GM18873 (cell line): Measurements from ENCODE around the gene ING2.
"Not testable (repeated sequence)": the region's sequence is repeated elsewhere in the genome, so short reads cannot be mapped to it uniquely, and the experiment has no call there.

Source experiments
- ATAC-seq: cut with Tn5 transposase; IDR thresholded peaks from one replicate; pipeline ENCODE4 v1.9.1; 2021; ENCODE audit warnings: mild to moderate bottlenecking, moderate library complexity, moderate number of reproducible peaks; ENCODE audit not compliant: unreplicated experiment, low FRiP score

Gene ING2

DNA sequence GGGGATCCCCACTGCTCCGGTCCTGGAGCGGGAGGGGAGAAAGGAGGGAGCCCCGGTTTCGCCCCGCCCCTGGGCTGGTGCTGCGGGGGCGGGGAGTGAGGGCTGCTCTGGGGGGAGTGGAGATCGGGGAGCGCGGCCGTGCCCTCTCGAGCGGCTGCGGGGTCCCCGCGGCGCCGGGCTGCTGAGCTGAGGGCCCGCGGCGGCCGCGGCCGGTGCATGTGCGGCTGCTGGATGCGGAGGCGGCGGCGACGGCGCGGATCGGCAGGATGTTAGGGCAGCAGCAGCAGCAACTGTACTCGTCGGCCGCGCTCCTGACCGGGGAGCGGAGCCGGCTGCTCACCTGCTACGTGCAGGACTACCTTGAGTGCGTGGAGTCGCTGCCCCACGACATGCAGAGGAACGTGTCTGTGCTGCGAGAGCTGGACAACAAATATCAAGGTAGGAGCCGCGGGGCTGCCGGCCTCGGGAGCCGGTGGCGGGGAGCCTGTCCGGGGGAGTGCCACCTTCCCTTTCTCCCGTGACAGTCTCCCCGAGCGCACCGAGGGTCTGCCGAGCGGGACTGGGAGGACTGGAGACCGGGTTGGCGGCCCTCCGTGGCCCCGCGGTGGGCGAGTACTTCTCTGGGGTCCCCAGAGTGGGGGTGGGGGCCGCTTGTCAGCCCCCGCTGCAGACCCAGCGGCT is at the start of gene ING2:
TSS of gene ING2 (plus strand) at position 129 of the 681 bp plus-strand sequence. CDS start at position 267, 138 bp downstream.
- ATAC-seq, result peak; percentile 34

DNA sequence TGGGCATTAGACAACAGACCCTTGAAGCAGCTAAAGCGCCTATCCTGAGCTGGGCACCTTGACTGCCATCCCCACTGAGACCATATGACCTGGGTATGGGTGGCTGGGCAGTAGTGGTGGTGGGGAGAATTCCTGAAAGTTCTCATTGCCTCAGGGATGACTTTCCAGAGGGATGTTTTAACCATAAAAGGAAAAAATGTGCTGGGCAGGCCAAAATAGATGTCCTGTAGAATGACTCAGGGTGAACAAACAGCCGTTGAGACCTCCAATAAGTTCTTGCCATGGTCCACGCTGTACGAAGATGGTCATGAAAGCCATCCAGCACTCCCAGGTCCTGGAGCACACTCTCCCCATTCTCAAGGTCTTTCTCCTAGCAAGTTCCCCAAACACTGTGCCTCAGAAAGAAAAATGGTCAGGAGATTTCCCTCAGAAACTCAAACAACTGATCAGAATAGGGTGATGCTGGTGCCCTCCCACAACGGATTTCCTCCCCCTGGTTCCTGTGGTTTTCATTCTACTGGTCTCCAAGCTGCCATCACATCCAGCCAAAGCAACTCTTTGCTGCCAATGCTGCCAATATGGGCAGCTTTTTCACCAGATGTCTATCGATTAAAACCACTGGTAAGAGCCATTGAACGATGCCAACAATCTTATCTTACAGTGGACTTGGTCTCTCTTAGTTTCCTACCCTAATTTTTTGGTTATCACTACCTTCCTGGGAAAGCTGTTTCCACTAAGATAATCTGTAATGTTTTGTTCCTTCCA is 49.2 kb upstream of the ING2 start:
- no peak for ATAC-seq

DNA sequence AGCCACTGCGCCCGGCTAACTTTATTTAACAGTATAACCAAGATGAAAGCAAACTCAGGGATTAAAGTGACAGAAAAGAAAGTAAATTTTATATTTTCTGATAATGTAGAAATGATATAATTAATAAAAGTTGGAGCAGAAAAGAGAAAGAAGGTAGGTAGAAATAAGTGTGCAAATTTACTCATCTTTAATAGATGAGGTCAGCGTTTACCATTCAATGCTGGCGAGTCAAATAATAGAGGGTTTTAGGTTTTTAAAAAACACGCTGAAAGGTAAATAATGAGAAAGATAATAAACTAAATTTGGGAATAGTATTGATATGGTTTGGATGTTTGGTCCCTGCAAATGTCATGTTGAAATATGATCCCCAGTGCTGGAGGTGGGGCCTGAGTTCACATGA is 46.9 kb upstream of the ING2 start:
- no peak for ATAC-seq

DNA sequence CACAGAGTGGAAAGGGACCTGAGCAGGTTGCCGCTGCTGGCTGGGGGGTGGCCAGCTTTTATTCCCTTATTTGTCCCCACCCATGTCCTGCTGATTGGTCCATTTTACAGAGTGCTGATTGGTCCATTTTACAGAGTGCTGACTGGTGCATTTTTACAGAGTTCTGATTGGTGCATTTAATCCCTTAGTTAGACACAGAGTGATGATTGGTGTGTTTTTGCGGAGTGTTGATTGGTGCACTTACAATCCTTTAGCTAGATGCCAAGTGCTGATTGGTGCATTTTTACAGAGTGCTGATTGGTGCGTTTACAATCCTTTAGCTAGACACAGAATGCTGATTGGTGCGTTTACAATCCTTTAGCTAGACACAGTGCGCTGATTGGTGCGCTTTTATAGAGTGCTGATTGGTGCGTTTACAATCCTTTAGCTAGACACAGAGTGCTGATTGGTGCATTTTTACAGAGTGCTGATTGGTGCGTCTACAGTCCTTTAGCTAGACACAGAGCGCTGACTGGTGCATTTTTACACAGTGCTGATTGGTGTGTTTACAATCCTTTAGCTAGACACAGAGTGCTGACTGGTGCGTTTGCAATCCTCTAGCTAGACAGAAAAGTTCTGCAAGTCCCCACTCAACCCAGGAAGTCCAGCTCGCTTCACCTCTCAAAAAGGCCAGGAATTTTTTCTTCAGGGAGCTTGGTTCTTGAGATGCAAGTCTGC is 40.8 kb upstream of the ING2 start:
- ATAC-seq, result not testable (repeated sequence)

DNA sequence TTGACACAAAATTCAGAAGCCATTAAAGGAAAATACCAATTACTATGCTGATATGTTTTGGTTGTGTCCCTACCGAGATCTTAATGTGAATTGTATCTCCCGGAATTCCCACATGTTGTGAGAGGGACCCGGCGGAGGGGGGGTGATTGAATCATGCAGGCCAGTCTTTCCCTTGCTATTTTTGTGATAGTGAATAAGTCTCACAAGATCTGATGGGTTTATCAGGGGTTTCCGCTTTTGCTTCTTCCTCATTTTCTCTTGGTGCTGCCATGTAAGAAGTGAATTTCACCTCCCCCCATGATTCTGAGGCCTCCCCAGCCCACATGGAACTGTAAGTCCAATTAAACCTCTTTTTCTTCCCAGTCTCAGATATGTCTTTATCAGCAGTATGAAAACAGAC is 39.0 kb upstream of the ING2 start:
- not testable (repeated sequence) for ATAC-seq

- ATAC-seq, result no peak
Observed at GRCh38 chr4:183467246-183467645, 37.6 kb upstream of the ING2 start.

GRCh38 chr4:183468210-183469095 is 36.4 kb upstream of the ING2 start:
- no peak for ATAC-seq

DNA sequence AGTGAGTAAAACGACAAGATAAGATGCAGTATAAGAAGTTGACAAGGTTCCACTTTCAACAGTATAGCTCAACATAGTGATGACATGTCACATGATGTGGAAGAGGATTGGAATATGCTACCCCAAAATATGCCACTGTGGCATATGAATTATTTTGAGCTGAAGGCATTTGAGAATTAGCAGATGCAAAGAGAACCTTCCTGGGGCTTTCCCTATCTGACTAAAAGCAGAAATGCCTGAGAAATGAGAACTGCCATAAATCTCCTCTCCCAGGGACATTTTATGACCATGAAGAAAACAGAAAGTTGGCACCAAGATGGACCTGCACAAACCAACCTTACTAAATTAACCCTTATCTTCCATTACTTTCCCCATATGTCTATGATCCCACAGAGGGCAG is 35.6 kb upstream of the ING2 start:
- no peak for ATAC-seq

- no peak for ATAC-seq
Observed at GRCh38 chr4:183469936-183470335, 34.9 kb upstream of the ING2 start.

- no peak for ATAC-seq
Observed at GRCh38 chr4:183470821-183471220, 34.0 kb upstream of the ING2 start.

- ATAC-seq, result no peak
Observed at GRCh38 chr4:183471946-183472708, 32.7 kb upstream of the ING2 start.

- ATAC-seq, result no peak
Observed at GRCh38 chr4:183478123-183478522, 26.7 kb upstream of the ING2 start.

GRCh38 chr4:183478926-183479325 is 25.9 kb upstream of the ING2 start:
- no peak for ATAC-seq

GRCh38 chr4:183482515-183483095 is 22.3 kb upstream of the ING2 start:
- ATAC-seq, result not testable (repeated sequence)

DNA sequence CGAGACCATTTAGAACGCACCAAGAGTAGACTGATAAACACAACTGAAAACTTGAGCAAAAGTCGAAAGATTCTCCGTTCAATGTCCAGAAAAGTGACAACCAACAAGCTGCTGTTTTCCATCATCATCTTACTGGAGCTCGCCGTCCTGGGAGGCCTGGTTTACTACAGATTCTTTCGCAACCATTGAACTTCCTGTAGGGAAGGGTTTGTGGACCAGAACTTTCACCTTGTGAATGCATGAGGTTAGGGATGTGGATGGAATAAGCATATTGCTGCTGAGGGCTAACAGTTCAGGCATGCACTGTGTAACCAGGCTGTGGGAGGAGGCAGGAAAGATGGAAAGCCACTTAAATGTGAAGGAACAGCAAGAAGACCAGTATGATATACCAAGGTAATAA is 20.9 kb upstream of the ING2 start:
- no peak for ATAC-seq

DNA sequence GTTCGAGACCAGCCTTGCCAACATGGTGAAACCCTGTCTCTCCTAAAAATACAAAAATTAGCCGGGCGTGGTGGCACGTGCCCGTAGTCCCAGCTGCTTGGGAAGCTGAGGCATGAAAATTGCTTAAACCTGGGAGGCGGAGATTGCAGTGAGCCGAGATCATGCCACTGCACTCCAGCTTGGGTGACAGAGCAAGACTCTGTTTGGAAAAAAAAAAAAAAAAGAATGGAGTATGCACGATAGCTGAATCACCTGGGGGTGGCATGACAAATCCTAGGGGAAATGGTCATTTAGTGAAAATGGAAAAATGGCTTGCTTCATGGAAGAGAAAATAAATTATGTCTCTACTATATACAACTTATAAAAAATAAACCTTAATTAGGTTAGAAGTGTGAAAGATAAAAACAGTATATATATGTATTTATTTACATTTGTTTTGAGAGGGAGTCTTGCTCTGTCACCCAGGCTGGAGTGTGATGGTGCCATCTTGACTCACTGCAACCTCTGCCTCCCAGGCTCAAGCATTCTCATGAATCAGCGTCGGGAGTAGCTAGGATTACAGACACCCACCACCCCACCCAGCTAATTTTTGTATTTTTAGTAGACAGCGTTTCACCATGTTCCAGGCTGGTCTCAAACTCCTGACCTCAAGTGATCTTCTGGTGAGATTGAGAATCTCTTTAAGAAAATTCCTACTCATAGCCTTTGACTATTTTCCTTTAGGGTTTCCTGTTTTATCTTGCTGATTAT is 19.3 kb upstream of the ING2 start:
- no peak for ATAC-seq

DNA sequence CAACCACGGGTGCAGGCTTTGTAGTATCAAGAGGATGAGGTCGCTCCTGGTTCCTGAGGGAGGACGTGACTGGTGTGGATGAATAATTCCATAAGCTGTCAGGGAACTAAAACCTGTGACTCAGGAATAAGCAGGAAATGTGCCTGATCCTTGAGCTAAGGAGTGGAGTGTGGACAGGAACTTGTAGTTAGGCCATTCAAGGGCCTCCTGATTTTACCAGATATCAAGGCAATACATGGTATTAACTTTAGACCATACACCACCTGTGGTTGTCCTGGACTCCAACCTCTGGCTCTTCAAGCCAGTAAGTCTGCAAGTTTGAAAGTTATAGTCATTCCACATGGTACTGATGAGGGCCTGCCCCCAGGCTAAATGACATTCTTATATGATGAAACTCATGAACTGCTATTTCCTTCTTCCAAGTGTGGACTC is 12.1 kb upstream of the ING2 start:
- no peak for ATAC-seq

DNA sequence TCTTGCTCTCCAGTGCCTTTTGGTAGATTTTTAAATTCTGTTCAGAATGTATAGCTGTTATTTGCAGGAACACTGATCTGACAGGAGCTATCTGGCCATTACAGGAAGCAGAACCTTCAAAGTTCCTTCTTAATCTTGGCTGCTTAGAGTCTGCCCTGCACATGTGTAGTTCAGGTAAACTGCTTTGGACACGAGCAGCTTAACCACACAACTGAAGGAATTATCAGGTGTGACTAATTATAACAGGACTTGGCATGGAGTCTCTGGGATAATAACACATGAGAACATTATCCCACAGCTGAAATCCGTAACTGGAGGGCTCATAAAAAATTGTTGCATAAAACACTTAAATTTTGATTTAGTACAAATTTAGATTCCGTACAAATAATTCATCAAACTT is 11.6 kb upstream of the ING2 start:
- no peak for ATAC-seq

GRCh38 chr4:183495184-183495583 is 9.7 kb upstream of the ING2 start:
- ATAC-seq, result no peak
